ENCODE results near the gene EFNA4. TPM values are rescaled to one million over a fixed set of nuclear protein-coding genes. Genes with fewer than 3 reads are reported as not detected.

The EFNA4 gene
- total RNA-seq, 1 donor from 2014 or later = 2.6 TPM

DNA sequence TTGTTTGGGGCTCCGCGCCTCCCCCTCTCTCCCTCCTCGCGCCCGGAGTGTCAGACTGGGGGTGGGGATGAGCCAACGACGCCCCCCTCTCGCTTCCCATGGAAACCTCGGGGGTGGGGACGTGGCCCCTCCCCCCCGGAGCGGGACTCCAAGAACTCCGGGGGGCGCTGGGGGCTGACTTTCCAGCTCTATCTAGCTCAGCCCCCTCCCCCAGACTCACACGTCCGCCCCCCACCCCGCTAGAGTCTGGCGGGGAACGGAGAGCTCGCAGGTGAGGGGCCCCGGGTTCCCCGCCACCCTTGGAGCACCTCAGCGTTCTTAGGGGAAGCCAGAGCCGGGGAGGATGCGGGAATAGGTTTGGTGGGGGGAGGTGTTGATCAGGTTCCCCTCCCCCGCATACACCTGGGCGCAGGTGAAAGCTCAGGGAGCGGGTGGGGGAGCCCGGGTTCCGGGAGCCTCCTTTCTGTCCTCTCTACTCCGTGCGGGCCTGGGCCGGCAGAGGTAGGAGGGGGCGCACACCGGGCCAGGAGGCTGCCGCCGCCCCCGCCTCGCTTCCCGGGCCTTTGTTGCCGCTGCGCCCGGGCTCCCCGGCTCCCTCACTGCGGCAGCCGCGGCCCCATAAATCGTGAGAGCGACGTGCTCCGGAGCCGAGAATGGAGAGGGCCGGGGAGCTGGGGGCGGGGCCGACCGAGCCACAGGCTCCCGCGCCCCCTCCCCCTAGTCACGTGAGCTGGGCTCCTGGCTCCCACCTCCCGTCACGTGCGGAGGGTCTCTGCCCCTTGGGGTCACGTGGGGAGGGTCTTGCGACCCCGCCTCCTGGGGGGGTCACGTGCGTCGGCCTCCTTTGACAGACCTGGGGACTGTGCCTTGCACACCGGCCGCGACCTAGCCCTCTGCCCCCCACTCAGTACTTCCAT lies 17.0 kb downstream of the EFNA4 start:
- ATAC-seq (ENCODE audit: poor library complexity) (no peak), DNase-seq (no peak)
- intact Hi-C loops (cut with DNase I) = loop anchor here (5.0 to 10.0 kb wide), 2 partner anchors 33 to 176 kb away; no protein-coding TSS in a partner anchor

- DNase-seq = no peak
- no peak for ATAC-seq (ENCODE audit: poor library complexity)
- intact Hi-C loops (cut with DNase I) = loop anchor here (5.0 to 10.0 kb wide), 2 partner anchors 34 to 177 kb away; no protein-coding TSS in a partner anchor
Measured at GRCh38 chr1:155081472-155082300, 18.1 kb downstream of the EFNA4 start.

DNA sequence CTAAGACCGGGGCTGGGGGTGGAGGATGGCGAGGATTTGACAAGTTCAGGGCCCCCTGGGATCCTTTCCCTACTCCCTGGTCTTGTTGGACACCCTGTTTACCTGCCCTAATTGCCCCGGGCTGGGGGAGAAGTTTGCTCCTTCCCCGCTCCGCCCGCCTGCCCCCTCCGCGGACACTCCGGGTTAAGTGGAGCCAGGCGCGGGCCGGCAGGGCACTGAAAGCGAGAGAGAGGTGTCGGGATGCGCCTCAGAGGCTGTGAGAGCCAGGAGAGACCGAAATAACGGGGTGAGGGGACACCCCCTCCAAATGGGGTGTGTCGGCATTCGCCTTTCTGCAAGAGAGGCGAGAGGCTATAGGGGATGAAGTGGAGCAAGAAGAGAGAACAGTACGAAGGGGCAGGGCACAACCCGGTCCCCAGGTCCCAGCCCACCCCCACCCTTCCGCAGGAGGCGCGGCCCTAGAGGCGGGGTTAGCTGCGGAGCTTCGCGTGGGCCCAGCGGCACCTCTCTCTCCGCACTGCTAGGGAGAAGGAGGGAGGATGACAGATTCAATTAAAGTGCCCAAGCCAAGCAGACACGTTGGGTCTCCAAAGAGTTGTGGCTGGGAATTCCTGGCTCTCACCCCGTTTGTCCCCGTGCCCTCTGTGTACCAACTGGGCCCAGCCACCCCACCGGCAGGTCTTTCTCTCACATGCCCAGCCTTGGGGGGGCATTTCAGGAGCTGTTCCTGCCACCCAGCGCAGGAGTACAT lies 18.9 kb downstream of the EFNA4 start:
- no peak for ATAC-seq (ENCODE audit: poor library complexity)
- no peak for DNase-seq
- intact Hi-C loops (cut with DNase I) = loop anchor here (5.0 to 10.0 kb wide), 2 partner anchors 35 to 178 kb away; no protein-coding TSS in a partner anchor

GRCh38 chr1:155083052-155083541 lies 19.6 kb downstream of the EFNA4 start:
- intact Hi-C loops (cut with DNase I) = loop anchor here (5.0 to 10.0 kb wide), 2 partner anchors 36 to 178 kb away; no protein-coding TSS in a partner anchor
- DNase-seq = no peak
- no peak for ATAC-seq (ENCODE audit: poor library complexity)

GRCh38 chr1:155083865-155084721 lies 20.6 kb downstream of the EFNA4 start:
- ATAC-seq (ENCODE audit: poor library complexity) = no peak
- DNase-seq = no peak
- intact Hi-C loops (cut with DNase I) = loop anchor here (5.0 to 10.0 kb wide), 2 partner anchors 37 to 179 kb away; no protein-coding TSS in a partner anchor

- ATAC-seq (ENCODE audit: poor library complexity) (peak; percentile 94), DNase-seq (peak; percentile 97)
- intact Hi-C loops (cut with DNase I) = loop anchor here (5.0 to 10.0 kb wide), 2 partner anchors 38 to 180 kb away; no protein-coding TSS in a partner anchor
Measured at GRCh38 chr1:155084722-155085503, 21.4 kb downstream of the EFNA4 start.

GRCh38 chr1:155085504-155086127 lies 22.1 kb downstream of the EFNA4 start:
- intact Hi-C loops (cut with DNase I) = loop anchor here (10.0 kb wide), 1 partner anchor 181 kb away; no protein-coding TSS in a partner anchor
- DNase-seq = peak; percentile 74
- peak; percentile 30 for ATAC-seq (ENCODE audit: poor library complexity)

DNA sequence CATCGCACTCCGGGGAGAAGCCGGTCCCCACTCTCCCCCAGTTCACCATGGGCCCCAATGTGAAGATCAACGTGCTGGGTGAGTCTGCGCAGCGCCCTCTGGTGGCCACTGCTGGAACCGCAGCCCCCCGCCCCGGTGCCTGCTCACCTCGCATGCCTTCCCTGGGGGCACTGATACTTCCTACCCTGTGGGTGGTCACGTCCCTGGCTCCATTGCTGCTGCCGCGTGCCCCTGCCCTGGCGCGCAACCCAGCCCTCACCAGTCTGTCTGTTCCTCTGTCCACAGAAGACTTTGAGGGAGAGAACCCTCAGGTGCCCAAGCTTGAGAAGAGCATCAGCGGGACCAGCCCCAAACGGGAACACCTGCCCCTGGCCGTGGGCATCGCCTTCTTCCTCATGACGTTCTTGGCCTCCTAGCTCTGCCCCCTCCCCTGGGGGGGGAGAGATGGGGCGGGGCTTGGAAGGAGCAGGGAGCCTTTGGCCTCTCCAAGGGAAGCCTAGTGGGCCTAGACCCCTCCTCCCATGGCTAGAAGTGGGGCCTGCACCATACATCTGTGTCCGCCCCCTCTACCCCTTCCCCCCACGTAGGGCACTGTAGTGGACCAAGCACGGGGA lies 22.7 kb downstream of the EFNA4 start:
- intact Hi-C loops (cut with DNase I) = loop anchor here (10.0 kb wide), 1 partner anchor 181 kb away; no protein-coding TSS in a partner anchor
- peak; percentile 84 for DNase-seq

DNA sequence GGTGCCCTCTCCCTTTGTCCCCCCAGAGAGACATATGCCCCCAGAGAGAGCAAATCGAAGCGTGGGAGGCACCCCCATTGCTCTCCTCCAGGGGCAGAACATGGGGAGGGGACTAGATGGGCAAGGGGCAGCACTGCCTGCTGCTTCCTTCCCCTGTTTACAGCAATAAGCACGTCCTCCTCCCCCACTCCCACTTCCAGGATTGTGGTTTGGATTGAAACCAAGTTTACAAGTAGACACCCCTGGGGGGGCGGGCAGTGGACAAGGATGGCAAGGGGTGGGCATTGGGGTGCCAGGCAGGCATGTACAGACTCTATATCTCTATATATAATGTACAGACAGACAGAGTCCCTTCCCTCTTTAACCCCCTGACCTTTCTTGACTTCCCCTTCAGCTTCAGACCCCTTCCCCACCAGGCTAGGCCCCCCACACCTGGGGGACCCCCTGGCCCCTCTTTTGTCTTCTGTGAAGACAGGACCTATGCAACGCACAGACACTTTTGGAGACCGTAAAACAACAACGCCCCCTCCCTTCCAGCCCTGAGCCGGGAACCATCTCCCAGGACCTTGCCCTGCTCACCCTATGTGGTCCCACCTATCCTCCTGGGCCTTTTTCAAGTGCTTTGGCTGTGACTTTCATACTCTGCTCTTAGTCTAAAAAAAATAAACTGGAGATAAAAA lies 23.5 kb downstream of the EFNA4 start:
- ATAC-seq (ENCODE audit: poor library complexity) (no peak), DNase-seq (no peak)
- intact Hi-C loops (cut with DNase I) = loop anchor here (10.0 kb wide), 1 partner anchor 182 kb away; no protein-coding TSS in a partner anchor

More for the DNA sequence above, 22.7 kb downstream of the EFNA4 start:
- ATAC-seq (ENCODE audit: poor library complexity) = peak; percentile 42

- peak; percentile 74 for ATAC-seq (ENCODE audit: poor library complexity)
Measured at GRCh38 chr1:155091071-155092051, 27.8 kb downstream of the EFNA4 start.

GRCh38 chr1:155092131-155092530 lies 28.6 kb downstream of the EFNA4 start:
- no peak for ATAC-seq (ENCODE audit: poor library complexity)
- intact Hi-C loops (cut with DNase I) = loop anchor here (5.0 kb wide), 1 partner anchor 35 kb away; the partner anchor contains the start of gene EFNA1
- no peak for DNase-seq

More at GRCh38 chr1:155091071-155092051, 27.8 kb downstream of the EFNA4 start:
- DNase-seq = peak; percentile 89
- intact Hi-C loops (cut with DNase I) = loop anchor here (2.0 to 5.0 kb wide), 2 partner anchors 36 to 75 kb away; partner anchors contain the start of gene EFNA1

- ATAC-seq (ENCODE audit: poor library complexity) = no peak
- no peak for DNase-seq
- intact Hi-C loops (cut with DNase I) = loop anchor here (5.0 kb wide), 1 partner anchor 35 kb away; the partner anchor contains the start of gene EFNA1
Measured at GRCh38 chr1:155092641-155093040, 29.1 kb downstream of the EFNA4 start.

DNA sequence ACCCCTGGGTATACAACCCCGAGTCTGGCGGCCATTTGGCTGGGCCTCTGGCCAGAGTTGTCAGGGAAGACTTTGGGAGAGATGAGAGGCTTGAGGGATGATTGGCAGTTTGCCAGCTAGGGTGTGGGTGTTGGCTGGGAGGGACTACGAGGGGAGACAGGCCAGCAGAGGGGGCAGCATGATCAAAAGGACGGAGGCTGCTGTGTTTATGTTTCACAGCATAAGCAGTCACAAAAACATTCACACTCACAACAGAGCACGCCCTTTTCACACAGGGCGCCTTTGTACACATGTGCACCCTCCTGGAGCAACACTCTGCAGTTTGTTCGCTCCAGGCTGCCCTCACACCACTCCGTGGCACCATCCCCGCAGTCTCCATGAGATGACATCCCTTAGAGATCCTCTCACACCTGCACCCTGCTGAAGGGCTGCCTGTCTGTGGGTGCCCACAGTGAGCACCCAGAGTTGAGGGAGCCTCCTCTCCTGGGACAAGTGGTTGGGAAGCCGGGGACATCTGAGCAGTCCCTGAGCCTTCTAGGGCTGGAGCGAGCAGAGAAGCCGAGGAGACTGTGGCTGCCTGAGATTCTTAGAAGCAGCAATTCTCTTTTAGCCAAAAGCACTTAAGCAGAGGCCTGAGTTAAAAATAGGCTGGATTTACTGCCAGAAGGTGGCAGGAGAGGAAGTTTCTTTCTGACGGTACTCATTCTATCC lies 30.5 kb downstream of the EFNA4 start:
- peak; percentile 69 for ATAC-seq (ENCODE audit: poor library complexity)
- intact Hi-C loops (cut with DNase I) = loop anchor here (5.0 kb wide), 1 partner anchor 33 kb away; the partner anchor contains the start of gene EFNA1
- no peak for DNase-seq
